ENCODE results near the gene ANKS1A.
"Not testable (repeated sequence)": the region's sequence is repeated elsewhere in the genome, so short reads cannot be mapped to it uniquely, and the experiment has no call there.

The ANKS1A gene, protein sequence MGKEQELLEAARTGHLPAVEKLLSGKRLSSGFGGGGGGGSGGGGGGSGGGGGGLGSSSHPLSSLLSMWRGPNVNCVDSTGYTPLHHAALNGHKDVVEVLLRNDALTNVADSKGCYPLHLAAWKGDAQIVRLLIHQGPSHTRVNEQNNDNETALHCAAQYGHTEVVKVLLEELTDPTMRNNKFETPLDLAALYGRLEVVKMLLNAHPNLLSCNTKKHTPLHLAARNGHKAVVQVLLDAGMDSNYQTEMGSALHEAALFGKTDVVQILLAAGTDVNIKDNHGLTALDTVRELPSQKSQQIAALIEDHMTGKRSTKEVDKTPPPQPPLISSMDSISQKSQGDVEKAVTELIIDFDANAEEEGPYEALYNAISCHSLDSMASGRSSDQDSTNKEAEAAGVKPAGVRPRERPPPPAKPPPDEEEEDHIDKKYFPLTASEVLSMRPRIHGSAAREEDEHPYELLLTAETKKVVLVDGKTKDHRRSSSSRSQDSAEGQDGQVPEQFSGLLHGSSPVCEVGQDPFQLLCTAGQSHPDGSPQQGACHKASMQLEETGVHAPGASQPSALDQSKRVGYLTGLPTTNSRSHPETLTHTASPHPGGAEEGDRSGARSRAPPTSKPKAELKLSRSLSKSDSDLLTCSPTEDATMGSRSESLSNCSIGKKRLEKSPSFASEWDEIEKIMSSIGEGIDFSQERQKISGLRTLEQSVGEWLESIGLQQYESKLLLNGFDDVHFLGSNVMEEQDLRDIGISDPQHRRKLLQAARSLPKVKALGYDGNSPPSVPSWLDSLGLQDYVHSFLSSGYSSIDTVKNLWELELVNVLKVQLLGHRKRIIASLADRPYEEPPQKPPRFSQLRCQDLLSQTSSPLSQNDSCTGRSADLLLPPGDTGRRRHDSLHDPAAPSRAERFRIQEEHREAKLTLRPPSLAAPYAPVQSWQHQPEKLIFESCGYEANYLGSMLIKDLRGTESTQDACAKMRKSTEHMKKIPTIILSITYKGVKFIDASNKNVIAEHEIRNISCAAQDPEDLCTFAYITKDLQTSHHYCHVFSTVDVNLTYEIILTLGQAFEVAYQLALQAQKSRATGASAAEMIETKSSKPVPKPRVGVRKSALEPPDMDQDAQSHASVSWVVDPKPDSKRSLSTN

GRCh38 chr6:34888874-34889555 lies at the start of gene ANKS1A:
ANKS1A (plus strand) TSS chr6:34889255; CDS start chr6:34889403, 148 bp downstream.
- no peak for TF ChIP-seq CTCF (IDR thresholded peaks at IDR 0.05; ENCODE audit: low read depth, low read length)
- H3K4me3 ChIP-seq (replicated peaks in 1 of 2; ENCODE audit: low read depth in 2 of 2, low read length in 2 of 2): peak within 1 kb of the TSS; percentile 66 to 91
- peak; percentile 44 to 50 for DNase-seq (ENCODE audit: low read depth in 2 of 2)

DNA sequence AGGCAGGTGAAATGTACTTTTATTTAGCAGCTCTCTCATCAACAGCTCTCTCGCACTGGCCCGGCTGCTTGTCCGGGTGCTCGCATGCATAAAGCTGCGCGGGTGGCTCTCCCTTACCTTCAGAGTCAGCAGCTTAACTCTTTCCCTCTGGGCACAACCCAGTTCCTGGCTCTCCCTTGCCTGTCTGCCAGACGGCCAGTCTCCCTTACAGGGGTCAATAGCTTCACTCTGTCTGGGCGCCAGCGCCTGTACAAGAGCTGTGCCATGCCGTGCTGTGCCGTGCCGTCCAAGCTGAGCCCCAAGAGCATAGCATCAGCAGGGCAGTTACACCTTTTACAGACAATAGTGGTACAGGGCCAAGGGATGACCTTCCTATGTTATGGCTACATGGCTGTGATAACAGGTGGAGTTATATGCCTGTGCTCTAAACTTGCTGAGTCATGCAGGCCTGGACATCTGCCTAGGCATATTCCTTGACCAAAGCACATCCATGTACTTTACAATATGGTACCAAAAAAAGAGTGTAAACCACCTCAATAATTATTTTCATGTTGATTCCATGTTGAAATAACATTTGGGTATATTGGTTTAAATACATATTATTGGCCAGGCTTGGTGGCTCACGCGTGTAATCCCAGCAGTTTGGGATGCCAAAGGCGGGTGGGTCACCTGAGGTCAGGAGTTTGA lies 49.2 kb upstream of the ANKS1A start:
- H3K4me3 ChIP-seq (replicated peaks in 1 of 2; ENCODE audit: low read depth in 2 of 2, low read length in 2 of 2): no peak overlapping the region
- no peak for TF ChIP-seq CTCF (IDR thresholded peaks at IDR 0.05; ENCODE audit: low read depth, low read length)
- DNase-seq (ENCODE audit: low read depth in 2 of 2): no peak

GRCh38 chr6:34849066-34849465 lies 40.0 kb upstream of the ANKS1A start:
- H3K4me3 ChIP-seq (replicated peaks in 1 of 2; ENCODE audit: low read depth in 2 of 2, low read length in 2 of 2); DNase-seq (ENCODE audit: low read depth in 2 of 2): not testable (repeated sequence)

GRCh38 chr6:34851361-34851760 lies 37.7 kb upstream of the ANKS1A start:
- no peak for TF ChIP-seq CTCF (IDR thresholded peaks at IDR 0.05; ENCODE audit: low read depth, low read length)
- no peak for DNase-seq (ENCODE audit: low read depth in 2 of 2)
- H3K4me3 ChIP-seq (replicated peaks in 1 of 2; ENCODE audit: low read depth in 2 of 2, low read length in 2 of 2): no peak overlapping the region

GRCh38 chr6:34852406-34853085 lies 36.5 kb upstream of the ANKS1A start:
- TF ChIP-seq CTCF (IDR thresholded peaks at IDR 0.05; ENCODE audit: low read depth, low read length): no peak
- DNase-seq (ENCODE audit: low read depth in 2 of 2): no peak
- H3K4me3 ChIP-seq (replicated peaks in 1 of 2; ENCODE audit: low read depth in 2 of 2, low read length in 2 of 2): no peak overlapping the region

GRCh38 chr6:34855463-34855862 lies 33.6 kb upstream of the ANKS1A start:
- no peak overlapping the region for H3K4me3 ChIP-seq (replicated peaks in 1 of 2; ENCODE audit: low read depth in 2 of 2, low read length in 2 of 2)
- DNase-seq (ENCODE audit: low read depth in 2 of 2): no peak
- no peak for TF ChIP-seq CTCF (IDR thresholded peaks at IDR 0.05; ENCODE audit: low read depth, low read length)

All from cardiac fibroblast (primary cell).